ENCODE measurements around the gene INTS2. TPM values are rescaled to one million over a fixed set of nuclear protein-coding genes. Genes with fewer than 3 reads are reported as not detected.

The INTS2 gene
- total RNA-seq, 1 experiment from 2014 or later: 20.8 TPM

GRCh38 chr17:61955619-61956018, 27.8 kb upstream of the INTS2 start:
- no peaks in the 10 kb centered on the region for H3K9me3 Mint-ChIP-seq
- no peak overlapping the region for H3K56ac ChIP-seq (ENCODE audit: insufficient read length, low read depth, low read length)
- TF ChIP-seq CTCF (conservative IDR thresholded peaks at IDR 0.05): no peak
- H3K27ac Mint-ChIP-seq: no peak overlapping the region
- H3K14ac ChIP-seq (ENCODE audit: insufficient read depth, low read length): no peak overlapping the region
- H3K4me1 ChIP-seq (ENCODE audit: insufficient read depth, low read length): no peaks in the 10 kb centered on the region
- no peak overlapping the region for H3K18ac ChIP-seq (ENCODE audit: insufficient read length, low read depth, low read length)
- H4K91ac ChIP-seq (ENCODE audit: insufficient read length, low read depth, low read length): no peak overlapping the region
- no peak overlapping the region for H3T11ph ChIP-seq (ENCODE audit: low read length)
- DNase-seq: no peak
- H2BK12ac ChIP-seq (ENCODE audit: insufficient read length, low read depth, low read length): no peak overlapping the region
- H2AFZ ChIP-seq (ENCODE audit: low read length): no peak overlapping the region
- H4K8ac ChIP-seq (replicated peaks; ENCODE audit: insufficient read length, low read depth, low read length): no peak overlapping the region
- H3K23me2 ChIP-seq (ENCODE audit: insufficient read length, low read depth, low read length, poor library complexity, severe bottlenecking): no peaks in the 10 kb centered on the region
- no peak overlapping the region for H4K5ac ChIP-seq (ENCODE audit: insufficient read length, low read depth, low read length)
- no peaks in the 10 kb centered on the region for H3K27me3 Mint-ChIP-seq (ENCODE audit: low read depth)
- no peaks in the 10 kb centered on the region for H3K27me3 ChIP-seq (ENCODE audit: insufficient read depth, low read length)
- no peaks in the 10 kb centered on the region for H4K20me1 ChIP-seq (ENCODE audit: control insufficient read depth, insufficient read depth, insufficient read length)
- no peak overlapping the region for H2BK15ac ChIP-seq (ENCODE audit: low read depth, low read length)
- no peak overlapping the region for H3K4me3 Mint-ChIP-seq
- no peak overlapping the region for H3K4me2 ChIP-seq (ENCODE audit: insufficient read depth, insufficient read length, low read length)
- H3K4ac ChIP-seq (ENCODE audit: low read depth, low read length): no peak overlapping the region
- no peak overlapping the region for H3K9ac ChIP-seq (ENCODE audit: extremely low read depth, insufficient read length, low read length)
- no peaks in the 10 kb centered on the region for H3K79me1 ChIP-seq (ENCODE audit: insufficient read depth, low read depth, low read length, poor library complexity, severe bottlenecking)
- no peak overlapping the region for H3K23ac ChIP-seq (ENCODE audit: insufficient read length, low read depth, low read length)
- H3K36me3 Mint-ChIP-seq (ENCODE audit: insufficient read depth in 1 of 3, low read depth in 3 of 3): peaks cover 28 to 69% (median 44%) of the 10 kb centered on the region in 3 experiments; a peak in 6 of 7 replicates
- H2BK20ac ChIP-seq (ENCODE audit: low read depth, low read length, poor library complexity, severe bottlenecking): no peak overlapping the region
- no peak overlapping the region for H2BK120ac ChIP-seq (ENCODE audit: low read depth, low read length, poor library complexity, severe bottlenecking)
- H3K4me1 Mint-ChIP-seq: no peaks in the 10 kb centered on the region
- no peak overlapping the region for H2BK5ac ChIP-seq (ENCODE audit: insufficient read length, low read length)
- H2AK5ac ChIP-seq (ENCODE audit: insufficient read length, low read length): no peak overlapping the region
- H3K27ac ChIP-seq (ENCODE audit: insufficient read length, low read depth, low read length): no peak overlapping the region
- no peaks in the 10 kb centered on the region for H3K79me2 ChIP-seq (ENCODE audit: insufficient read depth, low read length)
- no peaks in the 10 kb centered on the region for H3K9me3 ChIP-seq (ENCODE audit: control insufficient read depth, low read depth, low read length)
- WGBS (ENCODE audit: extremely low coverage, insufficient read length, low lambda C conversion rate): no CpG with 5 or more reads among the region's 4 CpGs
